ENCODE measurements around the gene MYF5. TPM values are rescaled to one million over a fixed set of nuclear protein-coding genes. Genes with fewer than 3 reads are reported as not detected.

The MYF5 gene
- total RNA-seq, 4 donors from 2014 or later: not detected

DNA sequence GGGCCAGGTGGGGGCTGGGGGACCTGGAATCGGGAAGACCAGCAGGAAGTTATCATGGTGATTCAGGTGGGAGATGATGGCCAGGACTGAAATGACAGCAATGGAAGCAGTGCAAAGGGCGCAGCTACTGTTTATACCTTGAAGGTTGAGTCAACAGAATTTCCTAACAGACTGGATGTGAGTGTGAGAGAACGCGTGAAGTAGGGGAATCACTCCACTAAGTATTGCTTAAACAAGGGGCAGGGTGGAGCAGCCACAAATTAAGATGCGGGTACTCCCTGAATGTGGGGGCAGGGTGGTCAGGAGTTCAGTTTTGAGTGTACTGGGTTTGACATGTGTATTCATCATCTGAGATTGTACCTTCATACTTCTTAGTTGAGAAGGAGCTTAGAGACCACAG is 45.1 kb downstream of the MYF5 start:
- Histone ChIP-seq H3K27me3 (no peaks in the 10 kb centered on the region), H3K27ac (no peak overlapping the region), H3K4me1 (peaks cover 0 to 8% (median 0%) of the 10 kb centered on the region in 4 donors), H3K9me3 (no peaks in the 10 kb centered on the region), H3K4me3 (no peak overlapping the region), H3K36me3 (no peaks in the 10 kb centered on the region)
- 87 to 88% methylated on average over 5 of the region's 5 CpGs for WGBS, 2 donors
- TF ChIP-seq POLR2A (IDR thresholded peaks at IDR 0.05) (no peak), EP300 (IDR thresholded peaks at IDR 0.05) (no peak)
- TF ChIP-seq, protein P1, sequence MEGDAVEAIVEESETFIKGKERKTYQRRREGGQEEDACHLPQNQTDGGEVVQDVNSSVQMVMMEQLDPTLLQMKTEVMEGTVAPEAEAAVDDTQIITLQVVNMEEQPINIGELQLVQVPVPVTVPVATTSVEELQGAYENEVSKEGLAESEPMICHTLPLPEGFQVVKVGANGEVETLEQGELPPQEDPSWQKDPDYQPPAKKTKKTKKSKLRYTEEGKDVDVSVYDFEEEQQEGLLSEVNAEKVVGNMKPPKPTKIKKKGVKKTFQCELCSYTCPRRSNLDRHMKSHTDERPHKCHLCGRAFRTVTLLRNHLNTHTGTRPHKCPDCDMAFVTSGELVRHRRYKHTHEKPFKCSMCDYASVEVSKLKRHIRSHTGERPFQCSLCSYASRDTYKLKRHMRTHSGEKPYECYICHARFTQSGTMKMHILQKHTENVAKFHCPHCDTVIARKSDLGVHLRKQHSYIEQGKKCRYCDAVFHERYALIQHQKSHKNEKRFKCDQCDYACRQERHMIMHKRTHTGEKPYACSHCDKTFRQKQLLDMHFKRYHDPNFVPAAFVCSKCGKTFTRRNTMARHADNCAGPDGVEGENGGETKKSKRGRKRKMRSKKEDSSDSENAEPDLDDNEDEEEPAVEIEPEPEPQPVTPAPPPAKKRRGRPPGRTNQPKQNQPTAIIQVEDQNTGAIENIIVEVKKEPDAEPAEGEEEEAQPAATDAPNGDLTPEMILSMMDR (IDR thresholded peaks at IDR 0.05): no peak
- DNase-seq (ENCODE audit: low spot score in 2 of 2): no peak

DNA sequence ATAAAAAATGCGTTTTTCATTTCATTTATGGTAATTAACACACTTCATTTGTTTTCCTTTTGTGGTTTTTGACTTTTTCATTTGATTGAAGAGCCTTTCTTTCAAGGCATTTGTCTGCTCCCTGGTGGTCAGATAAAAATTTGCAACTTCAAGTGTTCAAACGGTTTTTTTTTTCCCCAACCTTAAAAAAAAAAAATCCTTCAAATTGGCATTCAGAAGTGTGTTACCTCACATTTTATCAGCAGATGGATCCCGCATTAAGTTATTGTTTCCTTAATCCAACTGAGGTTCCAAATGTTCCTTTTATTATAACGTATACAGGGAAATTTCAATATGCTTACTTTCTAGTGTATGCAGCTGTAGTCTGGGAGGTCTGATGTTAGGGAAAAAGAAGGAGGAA is 47.2 kb downstream of the MYF5 start:
- Histone ChIP-seq H3K4me3 (no peak overlapping the region), H3K9me3 (no peaks in the 10 kb centered on the region), H3K4me1 (peaks cover 0 to 8% (median 0%) of the 10 kb centered on the region in 4 donors), H3K27ac (no peak overlapping the region), H3K36me3 (no peaks in the 10 kb centered on the region), H3K27me3 (no peaks in the 10 kb centered on the region)
- 5 to 6% methylated on average over 4 of the region's 4 CpGs for WGBS, 2 donors
- peak in 1 of 2 donors; percentile 19 for DNase-seq (ENCODE audit: low spot score in 2 of 2)
- TF ChIP-seq EP300 (IDR thresholded peaks at IDR 0.05) (no peak), POLR2A (IDR thresholded peaks at IDR 0.05) (no peak)
- TF ChIP-seq, protein P1 (IDR thresholded peaks at IDR 0.05): peak; percentile 41 to 55 (median 52)

DNA sequence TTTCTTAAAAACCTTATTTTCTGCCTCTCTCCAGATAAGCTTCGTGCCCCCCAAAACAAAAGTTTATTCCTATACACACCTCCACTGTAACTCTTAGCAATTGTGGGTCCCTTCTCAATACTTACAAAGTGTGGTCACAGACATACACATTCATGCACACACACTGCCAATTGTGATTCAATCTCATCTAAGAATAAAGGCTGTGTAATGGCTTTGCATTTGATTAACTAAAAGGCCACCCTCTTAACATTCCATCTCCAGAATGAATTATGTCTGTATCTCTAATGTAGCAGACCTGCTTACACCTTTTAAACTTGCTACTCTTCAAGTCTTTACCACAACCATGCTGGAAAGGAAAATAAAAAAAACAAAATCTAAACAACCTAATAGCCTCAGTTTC is 49.5 kb downstream of the MYF5 start:
- TF ChIP-seq, protein P1 (IDR thresholded peaks at IDR 0.05): no peak
- no peak for TF ChIP-seq EP300 (IDR thresholded peaks at IDR 0.05)
- no peak for TF ChIP-seq POLR2A (IDR thresholded peaks at IDR 0.05)
- no peak for DNase-seq (ENCODE audit: low spot score in 2 of 2)
- H3K9me3 ChIP-seq: no peaks in the 10 kb centered on the region
- H3K36me3 ChIP-seq: no peaks in the 10 kb centered on the region
- H3K4me3 ChIP-seq: no peak overlapping the region
- H3K4me1 ChIP-seq: peaks cover 0 to 8% (median 0%) of the 10 kb centered on the region in 4 donors
- H3K27me3 ChIP-seq: no peaks in the 10 kb centered on the region
- H3K27ac ChIP-seq: no peak overlapping the region
- WGBS, 2 donors: 59 to 74% methylated on average over 1 of the region's 1 CpG

DNA sequence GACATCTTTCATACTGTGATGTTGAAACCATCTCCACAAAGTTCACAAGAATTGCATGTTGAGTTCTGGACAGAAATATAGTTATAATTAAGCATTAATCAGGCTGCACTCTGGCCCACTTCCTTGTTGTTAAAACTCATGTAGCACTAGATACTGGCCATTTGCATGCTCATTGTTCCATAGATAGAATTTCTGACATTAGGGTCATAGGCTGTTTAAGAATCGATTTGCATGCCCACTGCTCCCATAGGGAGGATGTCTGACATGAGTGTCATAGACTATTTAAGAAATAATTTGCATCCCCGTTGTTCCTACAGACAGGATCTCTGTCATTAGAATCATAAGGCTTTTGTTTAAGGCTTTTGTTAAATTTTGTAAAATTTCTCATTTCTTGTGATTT is 50.2 kb downstream of the MYF5 start:
- peaks cover 0 to 8% (median 0%) of the 10 kb centered on the region in 4 donors for H3K4me1 ChIP-seq
- DNase-seq (ENCODE audit: low spot score in 2 of 2): no peak
- H3K27me3 ChIP-seq: no peaks in the 10 kb centered on the region
- H3K4me3 ChIP-seq: no peak overlapping the region
- no peaks in the 10 kb centered on the region for H3K36me3 ChIP-seq
- no peak overlapping the region for H3K27ac ChIP-seq
- no peaks in the 10 kb centered on the region for H3K9me3 ChIP-seq
- TF ChIP-seq, protein P1 (IDR thresholded peaks at IDR 0.05): no peak
- TF ChIP-seq POLR2A (IDR thresholded peaks at IDR 0.05) (no peak), EP300 (IDR thresholded peaks at IDR 0.05) (no peak)
- 31 to 53% methylated on average over 2 of the region's 2 CpGs for WGBS, 2 donors

Other genes starting within 250 kb of the MYF5 start
- gene MYF6, start 9.3 kb upstream of the MYF5 start, total RNA-seq: not detected
- 10 to 100 TPM in 1 of 4 donors, 1 to 10 TPM in 3; 6.5 to 16.8 (median 7.9) TPM for gene LIN7A, start 221.0 kb downstream of the MYF5 start, total RNA-seq